ENCODE results near the gene PRDM16. TPM values are rescaled to one million over a fixed set of nuclear protein-coding genes. Genes with fewer than 3 reads are reported as not detected.

Gene PRDM16
- total and polyA plus RNA-seq, 2 of the 8 experiments (the other 6 are each of a cell fraction or from before 2014, with no cell fraction given) = 0.39 to 0.43 TPM

DNA sequence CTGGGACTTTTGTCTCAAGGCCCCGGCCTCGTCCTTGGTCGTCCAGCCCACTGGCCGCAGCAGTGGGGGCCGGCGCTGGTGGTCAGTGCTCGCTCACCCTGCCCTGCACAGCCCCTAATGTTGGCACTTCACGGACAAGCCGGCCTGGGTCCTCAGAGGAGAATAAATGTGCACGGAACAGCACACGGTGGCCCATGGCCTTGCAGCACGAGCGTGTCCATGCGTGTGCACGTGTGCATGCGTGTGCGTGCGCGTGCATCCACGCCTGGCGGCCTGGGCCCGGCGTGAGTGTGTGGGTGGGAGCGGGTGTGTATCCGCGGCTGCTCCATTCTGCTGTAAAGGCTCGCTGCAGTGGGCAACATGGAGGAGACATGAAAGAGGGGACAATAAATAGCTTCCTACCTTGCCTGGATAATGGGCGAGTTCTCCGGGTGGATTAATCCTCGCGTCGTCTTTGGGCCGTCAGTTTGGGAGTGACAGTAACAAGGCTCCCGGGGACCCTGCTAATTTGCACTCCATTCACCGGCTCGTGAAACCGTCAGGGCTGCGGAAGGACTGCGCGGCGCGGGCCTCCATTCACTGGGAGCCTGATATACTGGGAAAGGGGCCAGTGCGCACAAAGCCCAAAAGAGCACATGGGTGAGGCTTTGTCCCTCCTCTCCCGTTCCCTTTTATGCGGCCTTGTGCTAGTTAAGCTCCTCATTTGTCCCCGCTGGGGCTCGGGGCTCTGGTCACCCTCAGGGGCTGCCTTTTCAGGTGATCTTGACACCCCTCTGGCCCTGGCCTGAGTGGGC, 142.8 kb downstream of the PRDM16 start:
- Histone ChIP-seq H3K56ac (replicated peaks; ENCODE audit: insufficient read length, low read depth, low read length) (no peak overlapping the region), H3K4me3 (ENCODE audit: extremely low read depth in 1 of 4, insufficient read depth in 2 of 4, low read depth in 3 of 4, low read length in 4 of 4) (no peak overlapping the region), H3K4ac (replicated peaks; ENCODE audit: insufficient read length, low read depth, low read length) (no peak overlapping the region), H4K8ac (ENCODE audit: extremely low read depth, insufficient read depth, low read length) (no peak overlapping the region; the same call in 1 of the 2 replicates), H2AFZ (ENCODE audit: low read length) (no peak overlapping the region), H2BK20ac (ENCODE audit: low read length) (no peak overlapping the region), H3K23ac (ENCODE audit: insufficient read length) (no peak overlapping the region), H2AK5ac (ENCODE audit: low read depth, low read length) (no peak overlapping the region), H3K4me1 (replicated peaks in 1 of 4; ENCODE audit: control insufficient read depth in 3 of 4, insufficient read depth in 4 of 4, low read length in 3 of 4) (no peaks in the 10 kb centered on the region), H3K27me3 (replicated peaks in 1 of 4; ENCODE audit: control insufficient read depth in 3 of 4, extremely low read depth in 1 of 4, insufficient read depth in 3 of 4, low read length in 3 of 4) (no peaks in the 10 kb centered on the region; a peak in 1 of 7 replicates), H2BK15ac (ENCODE audit: low read length) (peak overlapping the region; percentile 72; the same call in 1 of the 2 replicates), H2BK120ac (replicated peaks; ENCODE audit: low read depth, low read length) (no peak overlapping the region), H3K9me3 (ENCODE audit: insufficient read depth in 2 of 2, low read depth in 1 of 2, low read length in 1 of 2) (no peaks in the 10 kb centered on the region), H3K14ac (ENCODE audit: insufficient read length) (no peak overlapping the region), H3K9ac (replicated peaks in 1 of 4; ENCODE audit: extremely low read depth in 1 of 4, low read depth in 3 of 4, low read length in 3 of 4) (no peak overlapping the region), H3K4me2 (ENCODE audit: insufficient read depth in 1 of 2, low read depth in 2 of 2, low read length in 2 of 2) (no peak overlapping the region), H2BK12ac (ENCODE audit: low read depth, low read length) (no peak overlapping the region), H3K36me3 (ENCODE audit: control insufficient read depth in 2 of 4, insufficient read depth in 4 of 4, low read length in 3 of 4) (no peaks in the 10 kb centered on the region), H4K20me1 (replicated peaks in 1 of 2; ENCODE audit: control insufficient read depth in 1 of 2, insufficient read depth in 2 of 2, low read length in 2 of 2) (peaks cover 0 to 2% of the 10 kb centered on the region in 2 experiments), H3K27ac (ENCODE audit: low read depth, low read length) (no peak overlapping the region), H3K23me2 (ENCODE audit: low read depth, low read length) (no peaks in the 10 kb centered on the region), H4K5ac (ENCODE audit: insufficient read length, low read depth, low read length) (no peak overlapping the region), H3K79me1 (ENCODE audit: low read depth, low read length) (no peaks in the 10 kb centered on the region), H2BK5ac (ENCODE audit: low read depth, low read length) (0 out of 2 replicates have a peak overlapping the region, but pooled peaks have one; percentile 24), H4K91ac (replicated peaks; ENCODE audit: insufficient read length, low read length) (peak overlapping the region; percentile 69), H3K79me2 (ENCODE audit: control insufficient read depth in 1 of 2, insufficient read depth in 2 of 2, low read length in 2 of 2) (no peaks in the 10 kb centered on the region), H3K18ac (ENCODE audit: extremely low read depth, low read length) (no peak overlapping the region; the same call in 1 of the 2 replicates)
- 95% methylated on average over 47 of the region's 47 CpGs; no CpG with 5 or more reads in 1 of the 2 experiments for WGBS, 2 experiments (ENCODE audit: extremely low coverage in 1 of 2, insufficient coverage in 1 of 2, insufficient read length in 1 of 2, insufficient replicate concordance in 2 of 2, low coverage in 1 of 2, low lambda C conversion rate in 2 of 2, missing lambda C conversion rate in 1 of 2)
- FAIRE-seq = no peak
- DNase-seq (ENCODE audit: low read depth in 1 of 2, low spot score in 2 of 2) = no peak
- no peak for TF ChIP-seq HDAC2 (IDR thresholded peaks at IDR 0.05; ENCODE audit: borderline replicate concordance in 1 of 2, low read depth in 2 of 2, low read length in 2 of 2)
- CTCF ChIA-PET (ENCODE audit: partially characterized antibody) = interaction anchor here (1.1 kb wide), 1 partner anchor 213 kb away, joined by 4 read pairs; no protein-coding TSS in a partner anchor
- POLR2A ChIA-PET (ENCODE audit: partially characterized antibody) = no interaction called here

Data from H1 (cell line).